NK-92 treated with Interleukin-12 subunit alpha and Interleukin-12 subunit beta, amount 100 ng/mL, for 24 hours (cell line): ENCODE data around the gene IL5.
"Not testable (repeated sequence)": the region's sequence is repeated elsewhere in the genome, so short reads cannot be mapped to it uniquely, and the experiment has no call there.

Experiments
- DNase-seq: peaks from one replicate; lab custom pipeline; 2025; lab: John Stamatoyannopoulos, UW

The IL5 gene

DNA sequence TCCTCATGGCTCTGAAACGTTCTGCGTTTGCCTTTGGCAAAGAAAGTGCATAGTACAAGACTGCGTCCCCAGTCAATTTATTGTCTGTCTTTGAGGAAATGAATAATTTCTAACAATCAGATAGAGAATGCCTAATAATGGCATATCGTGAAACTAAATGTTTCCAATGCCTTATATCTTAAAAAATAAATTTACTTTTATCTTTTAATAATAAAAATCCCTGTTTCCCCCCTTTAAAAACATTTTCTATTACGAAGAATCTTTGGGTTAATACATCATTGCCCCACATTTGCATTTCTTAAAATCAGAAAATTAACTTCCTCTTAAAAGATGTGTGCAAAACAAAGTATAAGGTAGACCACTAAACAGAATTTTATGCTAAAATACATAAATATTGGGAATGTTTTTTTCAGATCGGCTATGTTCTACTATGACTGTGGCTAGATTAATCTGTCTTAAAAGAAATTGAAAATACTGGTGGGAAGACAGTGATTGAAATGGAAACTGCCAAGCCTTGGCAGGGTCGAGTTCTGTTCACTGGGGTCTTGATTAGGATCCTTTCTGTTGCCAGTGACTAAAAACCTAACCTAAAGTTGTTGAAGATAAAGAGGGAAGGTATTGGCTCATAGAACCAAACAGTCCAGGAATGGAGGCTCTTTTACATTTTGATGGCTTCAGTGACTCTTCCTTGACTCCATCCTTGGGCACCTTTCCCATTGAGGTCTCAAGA, at the start of gene IL5:
Gene IL5 (minus strand): TSS at position 51 of the 730 bp plus-strand sequence. CDS start 44 bp downstream, at position 7.
- DNase-seq: no peak

DNA sequence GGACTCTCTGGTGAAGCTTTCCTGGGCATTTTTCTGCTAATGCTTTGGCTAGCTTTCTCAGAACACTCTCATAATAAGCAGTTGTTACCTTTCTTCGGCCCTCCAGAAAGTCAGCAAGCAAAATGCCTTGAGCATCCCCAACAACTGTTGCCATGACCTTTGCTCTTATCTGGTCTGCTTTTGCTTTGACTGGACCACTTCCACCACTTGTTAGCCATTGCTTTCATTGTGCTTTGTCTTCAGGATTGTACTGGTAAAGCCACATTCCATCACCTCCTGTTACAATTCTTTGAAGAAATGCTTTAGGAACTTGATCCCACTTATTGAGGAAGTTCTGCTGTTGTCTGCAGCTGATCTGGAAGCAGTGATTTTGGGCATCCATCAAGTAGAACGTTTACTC, 49.2 kb upstream of the IL5 start:
- DNase-seq: no peak

DNA sequence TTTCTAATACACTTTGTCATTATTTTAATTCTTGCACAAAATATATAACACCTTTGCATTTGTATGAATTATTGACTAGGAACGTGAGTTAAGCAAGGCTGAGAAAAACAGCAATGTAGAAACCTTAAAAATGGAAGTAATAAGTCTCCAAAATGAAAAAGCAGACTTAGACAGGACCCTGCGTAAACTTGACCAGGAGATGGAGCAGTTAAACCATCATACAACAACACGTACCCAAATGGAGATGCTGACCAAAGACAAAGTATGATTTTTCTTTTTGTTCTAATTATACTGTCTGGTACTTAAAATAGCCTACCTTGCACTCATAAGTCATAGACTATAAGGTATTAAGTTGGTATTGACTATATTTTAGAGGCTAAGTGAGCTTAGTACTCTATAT, 47.8 kb upstream of the IL5 start:
- no peak for DNase-seq

DNA sequence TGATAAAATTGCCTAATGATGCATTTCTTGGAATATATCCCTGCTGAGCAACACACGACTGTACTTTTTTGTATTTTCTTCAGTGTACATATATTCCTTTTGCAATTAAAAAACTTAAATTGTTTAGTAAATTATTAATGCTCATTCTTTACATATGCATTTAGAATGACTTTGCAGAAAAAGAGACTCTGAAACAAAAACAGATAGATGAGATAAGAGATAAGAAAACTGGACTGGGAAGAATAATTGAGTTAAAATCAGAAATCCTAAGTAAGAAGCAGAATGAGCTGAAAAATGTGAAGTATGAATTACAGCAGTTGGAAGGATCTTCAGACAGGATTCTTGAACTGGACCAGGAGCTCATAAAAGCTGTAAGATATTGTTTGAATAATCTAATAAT, 46.1 kb upstream of the IL5 start:
- no peak for DNase-seq

DNA sequence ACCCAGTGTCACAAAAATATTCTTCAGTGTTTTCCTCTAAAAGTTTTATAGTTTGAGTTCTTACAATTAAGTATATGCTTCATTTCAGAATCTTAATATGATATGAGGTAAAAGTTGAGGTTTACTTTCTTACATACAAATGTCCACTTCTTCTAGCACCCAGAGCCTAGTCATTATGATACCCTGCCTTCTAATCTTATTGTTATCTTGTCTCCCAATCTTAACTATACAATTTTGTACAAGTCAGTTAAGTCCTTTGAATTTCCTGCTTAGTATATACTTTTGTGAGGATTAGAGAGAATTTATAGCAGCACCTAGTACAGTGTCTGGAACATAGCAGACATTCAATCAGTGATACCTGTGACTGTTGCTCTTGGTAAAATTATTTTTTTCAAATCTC, 42.7 kb upstream of the IL5 start:
- DNase-seq: no peak

DNA sequence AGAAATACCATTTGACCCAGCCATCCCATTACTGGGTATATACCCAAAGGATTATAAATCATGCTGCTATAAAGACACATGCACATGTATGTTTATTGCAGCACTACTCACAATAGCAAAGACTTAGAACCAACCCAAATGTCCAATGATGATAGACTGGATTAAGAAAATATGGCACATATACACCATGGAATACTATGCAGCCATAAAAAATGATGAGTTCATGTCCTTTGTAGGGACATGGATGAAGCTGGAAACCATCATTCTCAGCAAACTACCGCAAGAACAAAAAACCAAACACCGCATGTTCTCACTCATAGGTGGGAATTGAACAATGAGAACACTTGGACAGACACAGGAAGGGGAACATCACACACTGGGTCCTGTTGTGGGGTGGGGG, 41.2 kb upstream of the IL5 start:
- DNase-seq: not testable (repeated sequence)

DNA sequence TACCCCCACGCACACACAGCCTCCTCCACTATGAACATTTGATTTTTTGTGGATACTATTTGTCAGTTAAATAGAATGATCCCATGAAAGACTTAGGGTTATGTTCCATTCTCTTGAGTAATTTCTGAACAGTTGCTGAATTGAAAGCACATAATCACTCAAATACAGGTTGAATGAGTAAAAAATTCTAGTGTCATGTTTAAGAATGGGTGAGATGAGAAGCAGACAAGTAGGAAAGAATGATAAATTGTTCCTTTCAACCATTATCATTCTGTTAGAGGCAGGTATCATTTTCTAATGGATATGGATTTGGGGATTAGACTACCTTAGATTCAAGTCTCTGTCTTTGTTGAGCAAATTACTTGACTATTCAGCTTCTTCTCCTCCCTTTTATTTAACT, 32.8 kb upstream of the IL5 start:
- no peak for DNase-seq

DNA sequence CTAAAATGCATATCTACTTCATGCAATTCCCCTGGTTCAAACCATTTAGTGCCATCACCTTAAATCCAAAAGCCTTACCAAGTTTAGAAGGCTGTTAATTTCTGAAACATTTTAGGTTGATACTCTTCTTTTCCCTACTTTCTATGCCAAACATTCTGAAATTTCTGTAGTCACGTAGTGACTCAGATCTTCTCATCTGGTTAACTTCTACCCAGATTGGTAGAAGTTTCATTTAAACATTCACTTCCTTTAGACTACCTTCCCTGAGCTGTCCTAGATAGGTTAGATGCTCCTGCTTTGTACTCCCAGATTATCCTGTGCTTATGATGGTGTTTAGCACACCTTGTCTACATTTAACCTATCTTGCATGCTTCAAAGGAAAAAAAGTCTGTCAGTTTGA, 23.3 kb upstream of the IL5 start:
- no peak for DNase-seq

DNA sequence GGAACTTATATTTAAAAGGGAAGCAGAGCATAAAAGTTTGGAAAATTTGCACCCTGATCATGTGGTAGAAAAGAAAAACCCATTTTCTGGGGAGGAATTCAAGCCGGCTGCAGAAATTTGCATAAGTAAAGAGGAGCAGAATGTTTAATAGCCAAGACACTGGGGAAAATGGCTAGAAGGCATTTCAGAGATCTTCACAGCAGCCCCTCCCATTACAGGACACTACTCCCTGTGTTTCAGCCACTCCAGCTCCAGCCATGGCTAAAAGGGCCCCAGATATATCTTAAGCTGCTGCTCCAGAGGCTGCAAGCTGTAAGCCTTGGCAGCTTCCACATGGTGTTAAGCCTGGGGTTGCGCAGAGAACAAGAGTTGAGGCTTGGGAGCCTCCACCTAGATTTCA, 21.2 kb upstream of the IL5 start:
- DNase-seq: not testable (repeated sequence)

DNA sequence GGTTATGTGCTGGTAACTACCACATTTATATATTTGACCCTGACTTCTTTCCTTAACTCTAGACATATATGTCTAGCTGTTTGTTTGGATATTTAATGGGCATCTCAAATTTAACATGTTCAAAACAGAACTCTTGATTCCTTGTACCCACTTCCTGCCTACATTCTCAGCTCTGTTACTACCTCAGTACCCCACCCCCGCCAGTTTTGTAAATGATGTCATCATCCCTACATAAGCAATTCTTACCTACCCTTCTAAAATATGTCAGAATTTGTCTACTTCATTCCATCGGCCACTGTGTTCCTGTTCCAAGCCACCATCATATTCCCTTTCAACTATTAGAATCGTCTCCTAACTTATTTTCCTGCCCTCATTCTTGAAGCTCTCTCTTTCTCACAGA, 18.3 kb upstream of the IL5 start:
- peak; percentile 24 for DNase-seq

DNA sequence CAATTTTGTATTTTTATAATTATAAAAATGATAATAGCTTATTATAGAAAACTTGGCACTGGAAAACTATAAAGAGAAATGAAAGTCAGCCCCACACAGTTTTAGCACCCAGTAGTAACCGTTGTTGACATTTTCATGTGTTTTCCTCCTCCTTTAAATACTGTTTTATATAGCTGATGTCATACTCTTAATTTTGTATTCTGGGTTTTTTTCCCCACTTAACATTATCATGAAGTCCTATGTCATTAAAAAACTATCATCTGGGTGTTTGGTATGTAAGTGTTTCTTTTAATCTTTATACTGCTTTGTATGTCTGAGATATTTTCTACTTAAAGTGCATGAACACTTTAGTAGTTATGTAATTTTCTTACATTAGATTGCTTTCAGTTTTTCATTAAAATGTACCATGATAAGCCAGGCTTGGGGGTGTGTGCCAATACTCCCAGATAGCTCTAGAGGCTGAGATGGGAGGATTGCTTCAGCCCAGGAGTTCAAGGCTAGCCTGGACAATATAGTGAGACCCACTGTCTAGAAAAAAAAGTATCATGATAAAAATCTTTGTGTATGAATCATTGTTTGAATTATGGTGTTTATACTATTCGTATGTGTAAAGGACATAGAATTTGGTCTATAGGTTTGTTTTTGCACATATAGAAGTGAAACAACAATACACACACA, 16.2 kb upstream of the IL5 start:
- no peak for DNase-seq

DNA sequence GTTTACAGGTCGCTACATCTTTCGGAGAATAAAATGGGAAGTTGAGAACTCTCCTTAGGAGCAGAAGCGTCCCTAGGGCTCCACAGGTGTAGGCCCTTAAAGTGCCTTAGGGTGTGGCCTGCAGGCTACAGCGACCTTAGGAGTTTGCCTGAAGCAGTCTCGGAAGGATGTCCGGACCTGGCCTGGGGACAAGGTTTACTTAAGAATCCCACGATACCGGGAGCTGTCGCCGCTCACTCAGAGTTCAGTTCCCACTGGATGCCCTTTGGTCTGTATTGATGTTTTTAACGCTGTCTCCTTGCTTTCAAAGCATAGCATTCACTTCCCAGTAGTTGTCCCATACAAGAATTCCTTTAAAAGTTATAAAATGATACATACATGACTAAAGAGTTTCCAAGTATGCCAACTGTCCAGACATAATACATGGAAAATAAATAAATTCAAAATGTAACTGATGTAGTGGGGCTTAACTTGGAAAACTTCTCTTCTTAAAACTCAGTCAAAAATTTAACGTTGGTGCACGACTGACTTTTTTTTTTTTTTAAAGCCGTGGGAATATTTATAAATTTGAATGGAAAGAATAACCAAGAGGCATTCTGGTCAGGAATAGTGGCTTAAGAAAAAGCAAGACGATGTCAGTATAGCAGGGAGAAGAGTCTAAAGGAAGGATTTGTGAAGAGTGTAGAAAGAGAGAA, 14.3 kb upstream of the IL5 start:
- DNase-seq: peak; percentile 40

DNA sequence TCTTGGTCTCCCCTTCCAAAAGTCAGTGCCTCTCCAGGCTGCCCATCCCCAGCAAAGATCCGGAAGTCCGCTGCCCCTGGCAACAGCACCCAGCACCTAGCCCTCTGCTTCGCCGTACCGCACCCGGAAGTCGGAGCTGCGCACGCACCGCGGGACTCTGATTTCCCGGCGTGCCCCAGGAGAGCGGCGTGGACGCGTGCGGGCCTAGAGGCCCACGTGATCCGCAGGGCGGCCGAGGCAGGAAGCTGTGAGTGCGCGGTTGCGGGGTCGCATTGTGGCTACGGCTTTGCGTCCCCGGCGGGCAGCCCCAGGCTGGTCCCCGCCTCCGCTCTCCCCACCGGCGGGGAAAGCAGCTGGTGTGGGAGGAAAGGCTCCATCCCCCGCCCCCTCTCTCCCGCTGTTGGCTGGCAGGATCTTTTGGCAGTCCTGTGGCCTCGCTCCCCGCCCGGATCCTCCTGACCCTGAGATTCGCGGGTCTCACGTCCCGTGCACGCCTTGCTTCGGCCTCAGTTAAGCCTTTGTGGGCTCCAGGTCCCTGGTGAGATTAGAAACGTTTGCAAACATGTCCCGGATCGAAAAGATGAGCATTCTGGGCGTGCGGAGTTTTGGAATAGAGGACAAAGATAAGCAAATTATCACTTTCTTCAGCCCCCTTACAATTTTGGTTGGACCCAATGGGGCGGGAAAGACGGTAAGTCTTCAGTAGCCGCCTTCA, 13.6 kb upstream of the IL5 start, which contains the start of gene RAD50:
Gene RAD50 (plus strand): TSS at position 215 of the 715 bp plus-strand sequence. CDS start 348 bp downstream, at position 563.
- peak; percentile 96 for DNase-seq

DNA sequence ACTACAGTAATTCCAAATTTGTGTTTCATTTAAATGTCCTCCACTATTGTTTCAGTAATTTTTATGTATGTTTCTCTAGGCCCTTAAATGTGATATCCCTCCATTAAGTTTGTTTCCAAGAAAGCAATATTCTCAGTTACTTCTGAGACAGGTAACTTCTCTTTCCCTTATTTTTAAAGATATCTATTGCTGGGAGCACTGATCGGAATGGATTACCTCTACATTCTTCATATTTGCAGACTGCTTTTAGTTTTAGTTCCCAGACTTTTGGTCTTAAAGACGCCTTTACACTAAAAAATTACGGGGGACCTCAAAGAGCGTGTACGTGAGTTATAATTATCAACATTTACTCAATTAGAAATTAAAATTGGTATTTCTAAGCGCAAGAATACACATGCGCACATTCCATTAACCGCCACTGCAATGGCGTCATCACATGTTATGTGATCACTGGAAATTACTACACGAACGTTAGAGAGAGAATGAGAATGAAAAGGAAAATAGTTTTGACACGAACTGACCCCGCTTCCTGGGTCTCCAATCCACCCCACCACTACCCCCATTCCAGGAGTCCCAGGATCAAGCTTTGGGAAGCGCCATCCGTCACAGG, 12.9 kb upstream of the IL5 start:
- DNase-seq: no peak

DNA sequence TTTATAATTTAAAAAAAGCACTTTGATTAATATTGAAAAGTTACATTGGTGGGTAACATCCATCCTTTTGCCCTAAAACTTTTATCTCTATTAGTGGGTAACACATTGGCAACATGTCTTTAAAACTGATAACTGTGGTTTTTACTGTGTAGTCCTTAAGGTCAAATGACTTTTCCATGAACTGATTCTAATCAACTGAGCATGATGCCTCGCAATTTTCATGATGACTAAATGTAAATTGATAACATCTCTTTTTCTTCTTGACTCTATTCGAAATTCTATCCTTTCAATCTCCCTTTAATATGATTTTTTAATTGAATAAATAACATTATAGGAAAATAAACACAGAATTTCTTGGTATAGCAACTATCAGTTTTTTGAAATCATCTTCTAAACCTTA, 6.3 kb upstream of the IL5 start:
- no peak for DNase-seq

DNA sequence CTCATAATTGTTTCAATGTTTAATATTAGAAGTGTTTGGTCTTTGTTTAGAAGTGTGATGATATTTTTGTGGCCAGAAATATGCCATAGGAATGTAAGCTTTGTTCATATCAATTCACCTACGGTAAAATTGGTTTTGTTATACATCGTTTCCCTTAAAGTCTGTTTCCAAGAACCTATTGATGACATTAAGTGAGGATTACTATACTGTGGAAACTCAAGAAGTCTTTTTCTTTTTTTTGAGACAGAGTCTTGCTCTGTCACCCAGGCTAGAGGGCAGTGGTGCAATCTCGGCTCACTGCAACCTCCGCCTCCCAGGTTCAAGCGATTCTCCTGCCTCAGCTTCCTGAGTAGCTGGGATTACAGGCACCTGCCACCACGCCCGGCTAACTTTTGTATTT, 5.5 kb upstream of the IL5 start:
- not testable (repeated sequence) for DNase-seq

DNA sequence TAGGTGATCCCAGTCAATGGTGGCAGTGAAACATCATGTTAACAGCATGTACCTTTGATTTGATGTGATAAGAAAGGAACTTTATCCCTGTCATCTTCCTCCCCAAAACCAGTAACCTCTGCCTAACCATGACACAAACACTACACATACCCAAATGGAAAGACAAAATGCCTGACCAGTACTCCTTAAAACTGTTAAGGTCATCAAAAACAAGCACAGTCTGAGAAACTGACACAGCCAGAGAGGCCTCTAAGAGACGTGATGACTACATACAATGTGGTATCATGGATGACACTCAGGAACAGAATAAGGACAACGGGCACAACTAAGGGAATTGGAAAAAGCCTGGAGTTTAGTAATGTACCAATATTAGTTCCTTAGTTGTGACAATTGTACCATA, 3.9 kb upstream of the IL5 start:
- DNase-seq: no peak

DNA sequence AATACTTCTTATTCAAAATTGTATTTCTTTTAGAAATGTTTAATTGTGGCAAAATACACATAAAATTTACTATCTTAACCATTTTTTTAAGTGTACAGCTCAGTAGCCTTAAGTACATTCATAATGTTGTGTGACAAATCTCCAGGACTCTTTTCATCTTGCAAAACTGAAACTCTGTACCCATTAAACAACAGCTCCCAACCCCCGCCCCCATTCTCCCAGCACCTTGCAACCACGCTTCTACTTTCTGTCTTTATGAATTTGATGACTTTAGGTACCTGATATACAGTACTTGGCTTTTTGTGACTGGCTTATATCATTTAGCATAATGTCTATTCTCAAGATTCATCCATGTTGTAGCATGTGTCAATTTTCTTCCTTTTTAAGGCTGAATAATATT, 2.8 kb upstream of the IL5 start:
- no peak for DNase-seq

DNA sequence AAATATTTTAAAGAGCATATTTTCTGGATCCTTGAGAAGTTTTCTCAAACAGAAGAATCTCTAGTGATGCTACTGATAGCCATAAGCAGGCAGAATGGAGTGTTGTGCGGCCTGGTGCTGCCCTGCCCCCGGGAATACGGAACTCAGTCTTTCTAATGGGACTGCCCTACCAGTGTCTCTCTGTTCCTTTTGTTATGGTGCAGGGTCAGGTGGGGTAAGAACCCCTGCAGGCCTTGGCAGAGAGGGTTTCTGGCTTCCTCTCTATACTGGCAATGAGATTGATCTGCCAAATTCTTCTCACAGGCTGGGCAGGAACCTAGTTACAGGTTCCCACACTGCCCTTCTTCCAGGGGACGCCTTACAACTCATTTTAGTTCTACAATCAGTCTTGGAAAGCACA, 2.6 kb downstream of the IL5 start:
- DNase-seq: no peak

DNA sequence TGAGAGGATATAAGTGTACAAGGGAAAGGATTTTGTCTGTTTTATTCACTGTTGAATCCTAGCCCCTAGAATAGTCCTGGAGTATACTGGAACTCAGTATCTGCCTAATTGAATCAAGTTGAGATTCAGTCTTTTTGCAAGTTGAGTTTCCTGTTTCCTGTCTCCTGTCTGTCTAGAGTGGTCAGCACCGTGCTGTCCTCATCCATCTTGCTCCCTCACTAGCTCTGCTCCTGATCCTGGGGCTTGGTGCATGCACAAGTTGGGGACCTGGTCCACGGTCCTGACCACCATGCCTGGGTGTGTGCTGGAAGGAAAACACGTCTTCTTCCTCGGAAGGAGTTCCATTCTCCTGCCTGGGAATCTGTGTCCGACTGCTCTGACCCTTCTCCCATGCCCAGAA, 3.2 kb downstream of the IL5 start:
- no peak for DNase-seq

DNA sequence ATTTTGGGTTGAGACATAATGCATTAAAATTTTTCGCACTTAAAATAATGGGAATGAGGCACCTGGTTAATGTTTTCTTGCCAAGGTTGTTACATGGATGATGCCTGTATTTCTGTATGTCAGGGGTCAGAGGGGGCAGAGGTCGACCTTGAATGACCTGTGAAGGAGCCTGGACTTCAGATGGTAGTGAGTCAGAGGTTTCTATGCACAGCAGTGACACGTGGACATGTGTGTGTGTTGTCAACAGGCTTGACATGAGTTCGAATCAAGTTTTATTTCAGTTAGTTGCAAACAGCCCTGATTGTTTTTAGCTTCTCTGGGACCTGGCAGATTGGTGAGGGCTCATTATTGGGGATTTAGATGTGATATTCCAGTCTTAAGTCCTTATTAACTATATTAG, 3.6 kb downstream of the IL5 start:
- no peak for DNase-seq

DNA sequence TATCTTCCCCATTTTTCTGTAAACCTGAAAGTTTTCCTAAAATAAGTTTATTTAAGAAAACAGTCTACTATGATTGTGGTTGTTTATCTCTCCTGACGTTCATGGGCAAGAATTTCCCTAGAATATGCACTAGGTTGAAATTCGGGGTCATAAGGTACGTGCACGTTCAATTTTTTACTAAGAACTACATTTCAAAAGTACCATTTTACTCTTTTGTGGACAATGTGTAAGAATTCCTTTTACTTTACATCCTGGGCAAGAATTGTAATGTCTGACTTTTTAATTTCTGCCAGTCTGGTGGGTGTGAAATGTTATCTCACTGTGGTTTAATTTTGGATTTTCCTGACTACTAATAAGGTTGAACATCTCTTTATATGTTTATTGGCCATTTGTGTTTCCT, 12.4 kb downstream of the IL5 start:
- DNase-seq: no peak
